Epithelial cell of alveolus of lung (primary cell): ENCODE data around the gene NTNG1. TPM values are rescaled to one million over a fixed set of nuclear protein-coding genes. Genes with fewer than 3 reads are reported as not detected.

Experiments used
- total RNA-seq: library from RNA; depleted of rRNA; stranded (reverse); fragments of >200 nt; gene quantifications from 2 replicates; pipeline ENCODE4 v1.2.1, GENCODE V29; 2015

Gene NTNG1
- 0.64 and 7.5 TPM in 2 replicates for total RNA-seq

GRCh38 chr1:107140703-107141490 lies at the start of gene NTNG1:
Gene NTNG1 (plus strand): TSS chr1:107141039.

Other genes with a start within 250 kb of the NTNG1 start
- 17.6 and 27.2 TPM in 2 replicates for gene PRMT6, start 84.4 kb upstream of the NTNG1 start, total RNA-seq